ENCODE measurements around the gene MXD3.

DNA sequence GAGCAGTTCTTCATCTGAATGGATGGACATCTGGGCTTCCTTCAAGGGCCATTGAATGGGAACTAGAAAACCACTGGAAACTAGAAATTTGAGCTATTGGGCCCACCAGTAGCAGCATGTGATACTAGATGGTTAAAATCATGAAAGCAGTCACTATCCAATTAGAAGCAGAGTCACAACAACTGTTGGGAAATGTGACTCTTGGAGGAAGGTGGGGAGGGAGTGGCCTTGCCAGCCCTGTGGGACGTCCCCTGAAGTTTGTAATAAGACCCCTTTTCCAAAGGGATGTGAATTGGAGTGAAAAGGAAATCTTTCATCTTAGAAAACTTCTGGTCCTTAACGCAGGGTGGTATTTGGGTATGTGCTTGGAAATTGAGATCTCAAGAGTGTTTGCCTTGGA, 13.8 kb downstream of the MXD3 start:
- TF ChIP-seq ZNF114 (tag by site-specific recombination; IDR thresholded peaks at IDR 0.05): no peak
- TF ChIP-seq, protein P1, sequence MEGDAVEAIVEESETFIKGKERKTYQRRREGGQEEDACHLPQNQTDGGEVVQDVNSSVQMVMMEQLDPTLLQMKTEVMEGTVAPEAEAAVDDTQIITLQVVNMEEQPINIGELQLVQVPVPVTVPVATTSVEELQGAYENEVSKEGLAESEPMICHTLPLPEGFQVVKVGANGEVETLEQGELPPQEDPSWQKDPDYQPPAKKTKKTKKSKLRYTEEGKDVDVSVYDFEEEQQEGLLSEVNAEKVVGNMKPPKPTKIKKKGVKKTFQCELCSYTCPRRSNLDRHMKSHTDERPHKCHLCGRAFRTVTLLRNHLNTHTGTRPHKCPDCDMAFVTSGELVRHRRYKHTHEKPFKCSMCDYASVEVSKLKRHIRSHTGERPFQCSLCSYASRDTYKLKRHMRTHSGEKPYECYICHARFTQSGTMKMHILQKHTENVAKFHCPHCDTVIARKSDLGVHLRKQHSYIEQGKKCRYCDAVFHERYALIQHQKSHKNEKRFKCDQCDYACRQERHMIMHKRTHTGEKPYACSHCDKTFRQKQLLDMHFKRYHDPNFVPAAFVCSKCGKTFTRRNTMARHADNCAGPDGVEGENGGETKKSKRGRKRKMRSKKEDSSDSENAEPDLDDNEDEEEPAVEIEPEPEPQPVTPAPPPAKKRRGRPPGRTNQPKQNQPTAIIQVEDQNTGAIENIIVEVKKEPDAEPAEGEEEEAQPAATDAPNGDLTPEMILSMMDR (tag by site-specific recombination; IDR thresholded peaks at IDR 0.05): no peak
